ENCODE measurements around the gene TRIM52.

DNA sequence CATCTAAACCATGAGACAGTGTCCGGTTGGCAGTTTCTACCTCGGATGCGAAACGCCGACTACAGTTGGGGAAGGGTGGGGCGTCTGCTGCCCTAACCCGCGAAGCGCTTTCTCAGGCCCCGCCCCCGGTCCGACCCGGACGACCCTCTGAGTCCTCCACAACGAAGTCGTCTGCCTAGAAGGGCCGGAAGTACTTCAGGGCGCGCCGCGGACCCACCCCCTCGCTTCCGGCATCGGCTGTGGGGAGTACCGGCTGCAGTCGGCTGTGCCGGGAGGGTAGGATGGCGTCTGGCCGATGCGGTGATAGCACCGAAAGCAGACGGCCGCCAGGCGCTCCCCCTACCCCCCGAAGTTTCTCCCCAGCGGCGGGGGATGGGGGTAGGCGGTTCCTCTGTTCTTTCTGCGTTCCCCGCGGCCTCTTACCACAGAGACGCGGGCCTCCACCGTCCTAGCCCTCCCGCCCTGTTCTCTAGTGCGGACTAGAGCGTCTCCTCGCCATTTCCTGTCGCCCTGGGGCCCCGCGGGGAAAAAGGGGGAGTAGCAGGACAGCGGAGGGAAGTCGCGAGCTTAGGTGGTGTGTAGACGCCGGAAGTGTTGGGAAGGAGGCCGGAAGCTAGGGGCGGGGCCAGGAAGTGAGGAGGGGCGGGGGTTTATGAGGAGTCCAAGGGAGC lies 37.8 kb downstream of the TRIM52 start, which contains the start of gene TRIM41:
- no peak for TF ChIP-seq EZH2 (IDR thresholded peaks at IDR 0.05)
- TF ChIP-seq, protein P1, sequence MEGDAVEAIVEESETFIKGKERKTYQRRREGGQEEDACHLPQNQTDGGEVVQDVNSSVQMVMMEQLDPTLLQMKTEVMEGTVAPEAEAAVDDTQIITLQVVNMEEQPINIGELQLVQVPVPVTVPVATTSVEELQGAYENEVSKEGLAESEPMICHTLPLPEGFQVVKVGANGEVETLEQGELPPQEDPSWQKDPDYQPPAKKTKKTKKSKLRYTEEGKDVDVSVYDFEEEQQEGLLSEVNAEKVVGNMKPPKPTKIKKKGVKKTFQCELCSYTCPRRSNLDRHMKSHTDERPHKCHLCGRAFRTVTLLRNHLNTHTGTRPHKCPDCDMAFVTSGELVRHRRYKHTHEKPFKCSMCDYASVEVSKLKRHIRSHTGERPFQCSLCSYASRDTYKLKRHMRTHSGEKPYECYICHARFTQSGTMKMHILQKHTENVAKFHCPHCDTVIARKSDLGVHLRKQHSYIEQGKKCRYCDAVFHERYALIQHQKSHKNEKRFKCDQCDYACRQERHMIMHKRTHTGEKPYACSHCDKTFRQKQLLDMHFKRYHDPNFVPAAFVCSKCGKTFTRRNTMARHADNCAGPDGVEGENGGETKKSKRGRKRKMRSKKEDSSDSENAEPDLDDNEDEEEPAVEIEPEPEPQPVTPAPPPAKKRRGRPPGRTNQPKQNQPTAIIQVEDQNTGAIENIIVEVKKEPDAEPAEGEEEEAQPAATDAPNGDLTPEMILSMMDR (IDR thresholded peaks at IDR 0.05), result no peak
- TF ChIP-seq EZH2phosphoT487 (IDR thresholded peaks at IDR 0.05), result no peak

Measured in neural progenitor cell (in vitro differentiated cells).